Measurements from ENCODE around the gene CACNB4. TPM values are rescaled to one million over a fixed set of nuclear protein-coding genes. Genes with fewer than 3 reads are reported as not detected.

Gene CACNB4
- total RNA-seq (ENCODE audit: low replicate concordance), result 4.8 and 7.5 TPM in 2 replicates

- H3K4me3 ChIP-seq (ENCODE audit: low read depth, low read length), result peak within 1 kb of the TSS; percentile 64
- DNase-seq (ENCODE audit: low read depth), result no peak
- no peak for TF ChIP-seq CTCF (IDR thresholded peaks at IDR 0.05; ENCODE audit: insufficient read depth, low read length)
Observed at GRCh38 chr2:152098496-152099366, at the start of gene CACNB4. CACNB4 (minus strand) TSS chr2:152099044.

GRCh38 chr2:152134488-152135280, 35.8 kb upstream of the CACNB4 start:
- peak; percentile 47 for DNase-seq (ENCODE audit: low read depth)
- TF ChIP-seq CTCF (IDR thresholded peaks at IDR 0.05; ENCODE audit: insufficient read depth, low read length), result no peak
- H3K4me3 ChIP-seq (ENCODE audit: low read depth, low read length), result no peak overlapping the region

- peak; percentile 51 for DNase-seq (ENCODE audit: low read depth)
- H3K4me3 ChIP-seq (ENCODE audit: low read depth, low read length), result no peak overlapping the region
- TF ChIP-seq CTCF (IDR thresholded peaks at IDR 0.05; ENCODE audit: insufficient read depth, low read length), result no peak
Observed at GRCh38 chr2:152132306-152132705, 33.5 kb upstream of the CACNB4 start.

- TF ChIP-seq CTCF (IDR thresholded peaks at IDR 0.05; ENCODE audit: insufficient read depth, low read length), result no peak
- no peak for DNase-seq (ENCODE audit: low read depth)
Observed at GRCh38 chr2:152127628-152128027, 28.8 kb upstream of the CACNB4 start.

GRCh38 chr2:152126664-152127063, 27.8 kb upstream of the CACNB4 start:
- no peak overlapping the region for H3K4me3 ChIP-seq (ENCODE audit: low read depth, low read length)
- no peak for DNase-seq (ENCODE audit: low read depth)
- no peak for TF ChIP-seq CTCF (IDR thresholded peaks at IDR 0.05; ENCODE audit: insufficient read depth, low read length)

More at GRCh38 chr2:152127628-152128027, 28.8 kb upstream of the CACNB4 start:
- no peak overlapping the region for H3K4me3 ChIP-seq (ENCODE audit: low read depth, low read length)

- H3K4me3 ChIP-seq (ENCODE audit: low read depth, low read length), result no peak overlapping the region
- TF ChIP-seq CTCF (IDR thresholded peaks at IDR 0.05; ENCODE audit: insufficient read depth, low read length), result no peak
- no peak for DNase-seq (ENCODE audit: low read depth)
Observed at GRCh38 chr2:152122161-152122560, 23.3 kb upstream of the CACNB4 start.

Data from fibroblast of the aortic adventitia (primary cell).